ENCODE measurements around the gene PLXNA4.
A peak's percentile ranks its signal among the peaks of the same experiment; 100 is the strongest.
"Not testable (repeated sequence)": the region's sequence is repeated elsewhere in the genome, so short reads cannot be mapped to it uniquely, and the experiment has no call there.

Gene PLXNA4, protein sequence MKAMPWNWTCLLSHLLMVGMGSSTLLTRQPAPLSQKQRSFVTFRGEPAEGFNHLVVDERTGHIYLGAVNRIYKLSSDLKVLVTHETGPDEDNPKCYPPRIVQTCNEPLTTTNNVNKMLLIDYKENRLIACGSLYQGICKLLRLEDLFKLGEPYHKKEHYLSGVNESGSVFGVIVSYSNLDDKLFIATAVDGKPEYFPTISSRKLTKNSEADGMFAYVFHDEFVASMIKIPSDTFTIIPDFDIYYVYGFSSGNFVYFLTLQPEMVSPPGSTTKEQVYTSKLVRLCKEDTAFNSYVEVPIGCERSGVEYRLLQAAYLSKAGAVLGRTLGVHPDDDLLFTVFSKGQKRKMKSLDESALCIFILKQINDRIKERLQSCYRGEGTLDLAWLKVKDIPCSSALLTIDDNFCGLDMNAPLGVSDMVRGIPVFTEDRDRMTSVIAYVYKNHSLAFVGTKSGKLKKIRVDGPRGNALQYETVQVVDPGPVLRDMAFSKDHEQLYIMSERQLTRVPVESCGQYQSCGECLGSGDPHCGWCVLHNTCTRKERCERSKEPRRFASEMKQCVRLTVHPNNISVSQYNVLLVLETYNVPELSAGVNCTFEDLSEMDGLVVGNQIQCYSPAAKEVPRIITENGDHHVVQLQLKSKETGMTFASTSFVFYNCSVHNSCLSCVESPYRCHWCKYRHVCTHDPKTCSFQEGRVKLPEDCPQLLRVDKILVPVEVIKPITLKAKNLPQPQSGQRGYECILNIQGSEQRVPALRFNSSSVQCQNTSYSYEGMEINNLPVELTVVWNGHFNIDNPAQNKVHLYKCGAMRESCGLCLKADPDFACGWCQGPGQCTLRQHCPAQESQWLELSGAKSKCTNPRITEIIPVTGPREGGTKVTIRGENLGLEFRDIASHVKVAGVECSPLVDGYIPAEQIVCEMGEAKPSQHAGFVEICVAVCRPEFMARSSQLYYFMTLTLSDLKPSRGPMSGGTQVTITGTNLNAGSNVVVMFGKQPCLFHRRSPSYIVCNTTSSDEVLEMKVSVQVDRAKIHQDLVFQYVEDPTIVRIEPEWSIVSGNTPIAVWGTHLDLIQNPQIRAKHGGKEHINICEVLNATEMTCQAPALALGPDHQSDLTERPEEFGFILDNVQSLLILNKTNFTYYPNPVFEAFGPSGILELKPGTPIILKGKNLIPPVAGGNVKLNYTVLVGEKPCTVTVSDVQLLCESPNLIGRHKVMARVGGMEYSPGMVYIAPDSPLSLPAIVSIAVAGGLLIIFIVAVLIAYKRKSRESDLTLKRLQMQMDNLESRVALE (N-terminal part only)

DNA sequence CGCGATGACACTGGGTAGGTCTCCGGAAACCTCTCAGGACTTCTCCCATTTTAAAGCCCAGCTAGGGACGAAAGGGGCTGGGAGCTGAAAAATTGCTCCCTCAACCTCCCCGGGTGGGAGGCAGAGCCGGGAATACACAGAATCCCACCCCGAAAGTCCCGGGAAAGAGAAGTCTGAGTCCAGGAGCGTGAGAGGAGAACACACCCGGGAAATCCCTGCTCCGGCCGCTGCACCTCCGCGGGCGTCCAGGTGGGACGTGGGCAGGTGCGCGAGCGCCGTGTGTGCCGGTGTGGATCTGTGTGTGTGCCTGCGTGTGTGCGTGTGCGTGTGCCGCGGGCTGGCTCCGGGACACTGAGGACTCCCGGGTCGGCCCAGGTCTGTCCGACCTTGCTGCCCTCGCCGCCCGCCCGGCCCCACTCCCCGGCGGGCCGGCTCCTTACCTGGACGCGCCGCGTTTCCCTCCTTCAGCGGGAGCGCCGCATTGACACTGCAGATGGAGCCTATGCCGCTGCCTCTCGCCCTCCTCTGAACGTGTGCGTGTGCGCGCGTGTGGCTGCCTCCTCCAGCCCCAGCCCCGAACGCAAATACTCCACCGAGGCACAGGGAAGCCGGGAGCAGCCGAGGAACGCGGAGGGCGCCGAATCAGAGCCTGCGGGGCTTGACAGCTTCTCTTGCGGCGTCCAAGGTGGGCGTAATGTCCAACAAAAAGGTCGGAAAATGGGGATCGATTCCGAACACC lies at the start of gene PLXNA4:
TSS of gene PLXNA4 (minus strand) at position 489 of the 739 bp plus-strand sequence. CDS start 67,777 bp downstream, outside the sequence.
- DNase-seq, result no peak

DNA sequence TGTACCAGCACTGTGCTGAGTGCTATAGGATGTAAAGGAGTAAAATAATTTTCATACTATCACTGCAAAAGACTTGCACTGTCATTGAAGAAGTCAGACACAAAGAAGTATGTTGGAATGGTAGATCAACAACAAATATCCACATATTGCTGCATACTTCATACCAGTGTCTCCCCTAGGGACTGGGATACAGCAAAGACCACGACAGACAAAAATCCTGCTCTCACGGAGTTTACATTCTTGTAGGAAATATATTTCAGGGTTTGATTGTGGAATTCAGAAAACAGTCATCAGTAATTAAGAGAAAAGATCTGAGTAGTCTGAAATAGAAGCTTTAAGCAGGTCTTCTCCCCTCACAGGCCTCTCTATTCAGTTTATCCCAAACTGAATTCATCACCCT lies 49.4 kb upstream of the PLXNA4 start:
- DNase-seq, result no peak

DNA sequence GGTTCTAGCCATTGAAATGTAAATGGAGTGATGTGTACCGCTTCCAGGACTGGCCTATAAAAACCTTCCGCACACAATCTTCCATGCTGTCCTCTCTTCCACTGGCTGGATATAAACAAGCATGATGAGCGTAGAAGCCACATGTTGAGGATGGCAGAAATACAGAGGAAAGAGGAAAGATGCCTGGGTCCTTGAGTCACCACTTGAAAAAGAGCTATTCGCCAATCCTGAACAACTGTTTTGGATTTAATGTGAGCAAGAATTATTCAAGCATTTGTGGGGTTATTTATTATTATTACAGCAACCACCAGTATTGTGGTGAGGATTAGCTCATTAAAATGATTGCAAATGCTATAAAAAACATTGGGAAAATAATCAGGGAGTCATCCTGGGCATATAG lies 45.8 kb upstream of the PLXNA4 start:
- peak; percentile 49 for DNase-seq

DNA sequence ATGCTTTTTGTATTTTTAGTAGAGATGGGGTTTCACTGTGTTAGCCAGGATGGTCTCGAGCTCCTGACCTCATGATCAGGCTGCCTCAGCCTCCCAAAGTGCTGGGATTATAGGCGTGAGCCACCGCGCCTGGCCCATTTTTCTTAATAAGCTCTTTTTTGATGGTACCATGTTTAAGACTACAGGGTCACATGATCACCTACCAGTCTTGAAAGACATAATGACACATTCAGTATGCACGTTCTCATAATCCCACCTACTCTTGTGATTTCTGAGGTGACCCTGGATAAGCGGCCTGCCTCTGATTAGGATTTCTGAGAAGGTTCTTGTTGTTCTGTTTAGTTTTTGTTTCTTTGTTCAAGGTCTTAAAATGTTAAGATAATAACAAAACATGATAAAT lies 43.7 kb upstream of the PLXNA4 start:
- no peak for DNase-seq

DNA sequence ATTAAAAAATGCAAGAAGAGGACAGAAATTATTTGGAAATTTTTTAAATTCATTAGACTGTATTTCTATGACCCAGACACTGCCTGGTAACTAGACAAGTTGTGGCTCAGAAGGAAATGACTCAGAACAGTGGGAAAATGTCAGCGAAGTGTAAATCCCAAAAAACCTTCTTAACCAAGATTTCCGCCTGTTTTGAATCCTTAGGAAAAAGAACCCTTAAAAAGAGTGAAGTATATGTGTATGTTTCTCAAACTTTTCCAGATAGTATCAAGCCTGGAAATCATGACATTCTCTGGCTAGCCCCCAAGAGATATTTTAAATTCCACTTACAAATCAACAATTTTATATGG lies 42.7 kb upstream of the PLXNA4 start:
- peak; percentile 69 for DNase-seq

DNA sequence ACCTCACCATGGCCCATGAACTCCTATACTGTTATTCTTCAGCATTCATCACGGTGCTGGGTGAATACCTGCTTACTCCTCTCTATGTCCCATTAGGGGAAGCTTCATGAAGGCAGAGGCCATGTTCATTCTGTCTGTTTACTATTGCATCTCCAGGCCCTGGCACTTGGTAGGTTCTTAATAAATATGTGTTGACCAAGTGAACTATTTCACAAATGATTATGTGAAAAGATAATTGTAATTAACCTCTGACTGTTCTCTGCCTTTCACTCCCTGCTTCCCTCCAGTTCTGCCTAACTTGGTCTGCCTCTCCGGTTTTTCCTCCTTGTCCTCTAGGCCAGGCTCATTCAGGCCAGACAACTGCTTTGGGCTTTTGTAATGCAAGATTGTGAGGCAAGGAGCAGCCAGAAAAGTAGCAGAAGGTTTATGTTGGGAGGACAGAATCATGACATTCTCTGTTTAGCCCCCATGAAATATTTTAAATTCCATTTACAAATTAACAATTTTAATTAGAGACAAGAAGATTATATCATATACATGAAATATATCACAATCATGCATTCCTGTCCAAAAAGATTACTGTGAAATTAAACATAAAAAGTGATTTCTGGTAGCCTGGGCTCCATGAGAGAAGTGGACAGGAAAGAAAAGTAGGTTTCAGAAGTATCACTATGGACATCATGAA lies 42.1 kb upstream of the PLXNA4 start:
- no peak for DNase-seq

DNA sequence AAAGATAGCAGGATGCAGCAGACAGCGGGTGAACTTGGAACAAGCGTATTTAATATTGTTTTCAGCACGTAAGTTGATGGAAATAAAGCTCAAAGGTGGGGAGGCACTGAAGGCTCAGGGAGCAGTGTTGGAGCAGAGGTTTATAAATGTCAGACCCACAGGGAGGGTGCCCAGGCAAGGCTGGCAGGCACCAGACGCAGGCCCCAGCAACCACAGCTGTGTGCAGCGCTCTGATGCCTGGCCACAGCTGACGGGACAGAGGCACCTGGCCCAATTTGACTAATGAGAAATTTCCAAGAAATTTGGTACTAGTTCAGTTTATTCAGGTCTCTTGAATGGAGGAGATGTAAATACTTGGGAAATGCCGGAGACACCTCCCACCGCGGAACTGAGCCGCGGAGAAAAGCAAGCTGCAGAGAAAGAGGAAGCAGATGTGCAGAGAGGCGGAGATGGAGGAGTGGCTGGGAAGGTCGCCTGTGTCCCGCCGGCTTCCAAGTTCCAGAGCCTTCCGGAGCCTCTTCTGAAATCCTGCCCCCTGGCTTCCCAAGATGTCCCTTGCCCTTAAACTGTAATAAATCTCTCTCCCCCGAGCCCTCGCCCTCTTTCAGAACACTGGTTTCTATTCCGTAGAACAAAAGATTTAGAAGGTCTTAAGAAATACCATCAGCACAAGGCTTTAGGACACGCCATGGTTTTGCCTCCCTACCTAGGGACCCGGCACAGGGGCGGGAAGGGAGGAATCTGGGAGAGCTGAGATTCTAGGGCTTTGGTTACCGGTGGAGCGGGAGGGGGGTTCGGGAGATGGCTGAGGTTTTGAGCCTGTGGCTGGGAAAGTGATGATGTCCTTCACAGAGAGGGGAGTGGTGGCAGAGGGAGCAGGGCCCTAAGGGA lies 38.4 kb upstream of the PLXNA4 start:
- peak; percentile 34 for DNase-seq

DNA sequence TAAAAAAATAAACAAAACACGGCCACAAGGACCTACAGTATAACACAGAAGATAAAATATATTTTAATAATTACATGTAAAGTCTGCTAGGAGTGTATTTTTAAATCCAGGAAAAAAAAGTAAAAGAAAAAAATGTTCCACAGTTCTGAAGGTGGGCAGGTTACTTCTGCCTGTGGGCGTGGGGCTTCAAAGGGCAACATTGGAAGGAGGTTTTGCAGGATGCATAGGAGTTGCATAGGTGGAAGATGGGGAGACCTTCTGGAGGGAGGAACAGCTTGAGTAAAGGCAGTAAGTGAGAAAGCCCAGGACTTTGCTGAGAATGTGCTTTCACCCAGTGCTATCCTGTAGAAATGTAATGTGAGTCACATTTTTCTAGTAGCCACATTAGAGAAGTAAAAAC lies 37.5 kb upstream of the PLXNA4 start:
- DNase-seq, result no peak

DNA sequence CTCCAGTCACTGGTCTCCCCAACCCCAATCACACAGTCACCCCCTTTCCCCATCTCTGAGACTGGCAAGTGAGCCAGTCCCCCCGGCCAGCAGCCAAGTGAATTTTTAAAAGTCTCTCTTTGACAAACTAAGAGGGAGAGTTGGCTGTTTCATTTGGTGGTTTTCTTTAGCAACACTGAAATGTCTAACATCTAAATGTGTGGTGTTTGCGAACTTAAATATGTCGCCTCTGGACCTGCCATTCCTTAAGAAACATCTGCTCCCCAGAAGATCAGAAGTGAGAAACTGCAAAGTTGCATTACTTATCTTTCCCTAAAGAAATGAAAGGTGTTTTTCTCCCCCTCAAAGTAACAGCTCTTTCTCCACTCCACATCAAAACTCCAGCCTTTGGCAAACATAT lies 34.7 kb upstream of the PLXNA4 start:
- no peak for DNase-seq

DNA sequence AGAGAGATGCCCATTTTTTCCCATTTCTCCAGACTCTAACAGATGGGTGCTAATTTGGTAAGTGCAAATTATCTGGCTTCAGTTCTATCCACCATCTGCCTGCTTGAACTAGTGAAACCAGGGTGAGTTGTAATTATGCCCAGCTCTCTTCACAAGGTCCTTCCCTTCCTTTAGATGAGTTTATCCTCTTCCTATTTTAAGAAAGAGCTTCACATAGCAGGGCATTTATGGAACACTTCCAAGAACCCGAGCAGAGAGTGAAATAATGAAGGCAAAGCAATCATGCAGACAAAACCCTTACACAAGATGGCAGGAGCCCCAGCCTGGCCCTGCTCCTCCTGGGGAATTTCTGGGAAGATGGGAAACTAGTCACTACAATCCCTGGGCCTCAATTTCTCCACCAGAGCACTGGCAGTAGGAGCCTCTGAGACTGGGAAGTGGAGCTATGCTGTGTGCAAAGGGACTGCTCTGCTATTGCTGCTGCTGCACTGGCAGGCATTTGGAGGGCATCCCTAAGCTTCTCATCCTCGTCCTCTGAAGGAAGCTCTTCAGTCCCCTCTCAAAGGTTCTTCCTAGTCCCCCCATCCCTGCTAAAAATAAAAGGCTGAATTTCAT lies 33.7 kb upstream of the PLXNA4 start:
- no peak for DNase-seq

DNA sequence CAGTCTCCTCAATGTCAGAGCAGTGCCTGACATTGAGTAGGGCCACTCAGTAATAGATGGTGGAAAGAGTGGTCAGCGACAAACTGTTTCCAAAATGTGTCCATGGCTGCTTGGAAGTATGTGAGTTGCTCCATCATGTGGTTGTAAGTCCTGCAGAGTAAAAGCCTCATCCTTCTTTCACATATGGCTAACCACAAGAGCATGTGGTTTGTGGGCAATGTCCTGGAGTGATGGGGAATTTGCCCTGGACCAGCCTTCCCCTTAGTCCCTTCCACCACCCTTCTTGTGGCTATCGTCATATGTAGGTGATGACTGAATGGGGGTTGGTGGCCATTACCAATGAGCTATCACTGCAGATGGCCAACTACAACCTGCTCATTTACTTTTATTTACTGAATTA lies 33.0 kb upstream of the PLXNA4 start:
- peak; percentile 66 for DNase-seq

DNA sequence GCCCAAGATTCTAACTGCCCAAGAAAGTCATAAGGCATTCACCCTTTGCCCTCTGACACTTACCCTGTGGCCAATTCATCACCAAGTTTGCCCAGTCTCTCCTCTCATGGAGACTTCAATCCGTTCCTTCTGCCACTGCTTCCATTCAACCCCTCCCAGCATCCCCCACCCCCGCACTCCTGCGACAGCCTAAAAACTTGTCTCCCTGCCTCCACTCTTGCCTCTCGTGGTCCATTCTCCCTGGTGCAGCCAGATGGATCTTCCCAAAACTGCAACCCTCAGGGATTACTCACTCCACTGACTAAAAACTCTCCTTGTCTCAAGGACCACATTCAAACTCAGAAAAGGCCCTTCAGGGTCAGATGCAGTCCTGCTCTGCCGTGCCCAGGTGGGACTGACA lies 32.3 kb upstream of the PLXNA4 start:
- no peak for DNase-seq

DNA sequence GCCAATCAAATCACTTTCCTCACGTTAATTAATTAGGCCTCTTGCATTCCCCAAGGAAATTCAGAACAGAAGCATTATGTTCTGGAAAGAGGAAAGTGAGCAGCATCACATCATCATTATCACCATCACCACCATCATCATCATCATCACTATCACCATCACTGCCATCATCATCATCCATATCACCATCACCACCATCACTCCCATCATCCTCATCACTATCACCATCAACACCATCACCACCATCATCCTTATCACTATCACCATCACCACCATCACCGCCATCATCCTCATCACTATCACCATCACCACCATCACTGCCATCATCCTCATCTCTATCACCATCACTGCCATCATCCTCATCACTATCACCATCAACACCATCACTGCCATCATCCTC lies 31.4 kb upstream of the PLXNA4 start:
- no peak for DNase-seq

DNA sequence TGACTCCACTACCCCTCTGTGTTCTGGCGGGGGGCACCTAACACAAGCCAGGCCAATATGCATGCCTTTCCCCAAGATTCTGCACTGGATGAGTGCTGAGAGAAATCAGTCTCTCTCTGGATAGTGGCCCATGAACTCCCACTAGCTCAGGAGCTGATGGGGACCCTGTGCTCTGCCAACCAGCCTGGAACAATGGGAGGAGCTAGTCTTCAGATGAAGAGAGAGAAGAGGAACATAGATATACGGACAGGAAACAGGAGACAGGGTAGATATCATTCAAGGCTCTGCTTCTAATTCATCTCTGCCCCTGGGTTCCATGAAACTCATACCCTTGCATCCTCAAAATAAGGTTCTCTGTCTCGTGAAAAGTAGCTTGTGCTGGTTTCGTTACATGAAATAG lies 27.9 kb upstream of the PLXNA4 start:
- no peak for DNase-seq

DNA sequence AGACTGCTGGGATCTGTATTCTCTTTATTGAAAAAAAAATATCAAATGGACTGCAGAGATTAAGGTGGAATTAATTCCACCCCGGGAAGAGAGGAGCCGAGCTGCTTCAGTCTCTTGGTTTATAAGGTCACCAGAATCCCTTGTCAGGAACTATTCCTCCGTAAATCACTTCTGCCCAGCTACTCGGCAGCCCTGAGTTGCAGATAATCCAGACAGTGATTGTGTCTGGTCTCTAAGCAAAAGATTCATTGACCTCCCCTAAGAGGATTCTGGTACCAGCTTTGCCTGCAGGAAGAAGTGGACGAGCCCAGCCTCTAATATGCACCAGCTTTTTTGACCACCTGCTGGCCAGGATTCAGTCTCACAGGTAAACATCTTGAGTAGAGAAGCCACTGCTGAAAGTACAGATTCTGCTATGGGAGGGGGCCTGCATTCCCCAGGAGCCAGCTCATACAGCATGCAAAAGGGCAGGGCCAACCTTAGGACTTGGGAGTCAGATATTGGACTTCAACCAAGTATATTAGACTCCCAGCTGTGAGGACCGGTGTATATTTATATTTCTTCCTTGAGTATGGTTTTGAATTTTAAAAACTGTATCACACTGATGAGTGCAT lies 27.1 kb upstream of the PLXNA4 start:
- no peak for DNase-seq

DNA sequence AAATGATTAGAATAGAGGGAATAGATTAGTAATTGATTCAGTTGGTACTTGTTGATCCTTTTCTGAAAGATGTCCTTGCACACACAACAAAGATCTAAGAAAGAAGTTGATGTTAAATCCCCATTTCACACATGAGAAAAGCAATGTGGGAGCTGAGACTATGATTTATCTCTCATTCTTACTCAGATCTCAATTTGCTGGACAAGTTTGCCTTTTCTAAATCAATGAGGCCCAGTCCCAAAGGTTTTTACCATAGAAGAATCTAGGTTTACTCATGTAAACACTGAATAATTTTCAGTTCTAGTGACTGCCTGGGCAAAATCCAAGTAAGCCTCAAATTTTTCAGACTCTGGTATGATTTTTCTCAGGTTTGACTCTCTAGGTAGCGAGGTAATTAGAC lies 25.5 kb upstream of the PLXNA4 start:
- DNase-seq, result no peak

DNA sequence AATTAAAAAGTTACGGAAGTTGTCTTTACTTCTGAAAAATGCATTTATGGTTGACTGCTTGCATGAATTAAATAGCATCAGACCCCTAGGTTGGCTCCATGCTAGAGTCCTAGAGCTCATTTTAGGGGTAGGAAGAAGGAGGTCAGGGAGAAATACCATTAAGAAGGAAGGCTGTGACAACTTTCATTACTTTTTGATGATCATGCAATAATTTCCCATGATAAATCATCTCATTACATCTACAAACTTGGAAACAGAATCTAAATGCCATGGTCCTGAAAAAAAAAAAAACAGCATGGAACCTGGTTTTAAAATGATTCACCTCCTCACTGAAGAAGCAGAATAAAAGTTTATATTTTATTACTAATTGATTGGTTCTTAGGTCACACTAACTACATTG lies 20.3 kb upstream of the PLXNA4 start:
- DNase-seq, result no peak

DNA sequence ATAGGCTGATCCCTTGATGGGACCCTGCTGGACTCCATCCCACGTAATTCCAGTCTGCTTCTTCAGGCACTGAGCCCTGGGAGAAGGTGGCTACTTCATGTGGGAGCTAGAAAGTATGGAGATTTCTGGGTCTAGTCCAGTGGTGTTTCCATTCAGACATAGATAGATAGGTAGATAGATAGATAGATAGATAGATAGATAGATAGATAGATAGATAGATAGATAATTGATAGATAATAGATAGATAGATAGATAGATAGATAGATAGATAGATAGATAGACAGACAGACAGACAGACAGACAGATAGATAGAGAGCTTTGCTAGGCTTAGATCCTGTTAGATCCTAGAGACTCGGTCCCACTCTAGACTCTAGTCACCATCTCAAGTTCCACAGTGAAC lies 18.5 kb upstream of the PLXNA4 start:
- not testable (repeated sequence) for DNase-seq

DNA sequence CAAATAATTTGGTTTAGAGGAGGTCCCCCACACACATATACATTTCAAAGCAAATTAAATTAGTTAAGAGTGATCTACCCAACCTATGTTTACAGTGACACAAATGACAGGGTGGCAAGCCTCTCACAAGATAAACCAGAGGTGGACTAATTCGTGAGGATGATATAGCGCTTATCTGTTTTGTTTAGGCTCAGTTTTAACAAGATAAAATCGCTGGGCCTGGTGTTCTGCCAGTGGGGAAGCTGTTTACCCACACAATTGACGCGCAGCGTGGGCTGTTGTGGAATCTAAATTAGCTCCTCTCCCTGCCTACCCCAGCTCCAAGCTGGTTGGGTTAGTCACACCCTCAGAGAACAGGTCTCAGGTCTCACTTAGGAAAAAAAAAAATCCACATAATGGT lies 16.7 kb upstream of the PLXNA4 start:
- DNase-seq, result no peak
